Spleen (tissue), 7 donors: Measurements from ENCODE around the gene HINT2.

ENCODE experiments used
- POLR2A ChIP-seq, 3 donors: fragments of 450-650 bp; IDR thresholded peaks; one replicate each; pipeline ENCODE4 v1.5.1; 2017; ENCODE audit warnings: antibody characterized with exemption in 3 of 3, mild to moderate bottlenecking in 1 of 3
- POLR2AphosphoS5 ChIP-seq, 3 donors: sonication (generic); formaldehyde crosslinking; IDR thresholded peaks; one replicate each; pipeline ENCODE4 v1.5.1; 2017; ENCODE audit warnings: antibody characterized with exemption in 3 of 3
- TF ChIP-seq, protein P1 (sequence below), 11 experiments: fragments of 200-600 bp in 7 of 11; fragments of 450-650 bp in 4 of 11; sonication (generic) in 4 of 11; IDR thresholded peaks in 8 of 11; conservative IDR thresholded peaks in 3 of 11; 1 replicate in 7 of 11; 2 replicates in 4 of 11; pipeline versions ENCODE4 v1.4.0 to v1.8.0; 2016 to 2021; ENCODE audit warnings: antibody characterized with exemption in 11 of 11, inconsistent platforms in 4 of 11, mild to moderate bottlenecking in 1 of 11
- donor health status: DM: no; HTN: no; CAD: no; lungs with moderate emphysema.
- donor health status: DM: no; HTN: no; CAD: no.
- donor health status: DM: no; HTN: no; CAD: no.

DNA sequence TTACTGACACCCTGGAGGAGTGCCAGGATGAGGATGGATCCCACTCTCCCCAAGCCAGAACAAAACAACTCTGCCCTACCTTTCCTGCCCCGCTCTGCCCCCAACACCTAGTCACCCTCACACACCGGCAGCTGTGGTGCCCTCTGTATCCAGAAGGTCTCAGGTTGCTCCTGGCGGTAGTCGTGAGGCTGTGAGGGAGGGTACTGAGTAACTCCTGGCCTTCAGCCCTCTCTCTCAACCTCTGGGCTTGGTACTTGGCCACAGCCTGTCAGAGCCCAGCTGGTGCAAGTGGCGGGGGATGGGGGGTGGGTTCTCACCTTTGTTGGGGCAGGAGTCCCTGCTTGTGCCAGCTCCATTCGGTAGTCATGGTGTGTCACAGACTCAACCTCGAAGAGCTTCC, 4.7 kb downstream of the HINT2 start:
- TF ChIP-seq, protein P1, sequence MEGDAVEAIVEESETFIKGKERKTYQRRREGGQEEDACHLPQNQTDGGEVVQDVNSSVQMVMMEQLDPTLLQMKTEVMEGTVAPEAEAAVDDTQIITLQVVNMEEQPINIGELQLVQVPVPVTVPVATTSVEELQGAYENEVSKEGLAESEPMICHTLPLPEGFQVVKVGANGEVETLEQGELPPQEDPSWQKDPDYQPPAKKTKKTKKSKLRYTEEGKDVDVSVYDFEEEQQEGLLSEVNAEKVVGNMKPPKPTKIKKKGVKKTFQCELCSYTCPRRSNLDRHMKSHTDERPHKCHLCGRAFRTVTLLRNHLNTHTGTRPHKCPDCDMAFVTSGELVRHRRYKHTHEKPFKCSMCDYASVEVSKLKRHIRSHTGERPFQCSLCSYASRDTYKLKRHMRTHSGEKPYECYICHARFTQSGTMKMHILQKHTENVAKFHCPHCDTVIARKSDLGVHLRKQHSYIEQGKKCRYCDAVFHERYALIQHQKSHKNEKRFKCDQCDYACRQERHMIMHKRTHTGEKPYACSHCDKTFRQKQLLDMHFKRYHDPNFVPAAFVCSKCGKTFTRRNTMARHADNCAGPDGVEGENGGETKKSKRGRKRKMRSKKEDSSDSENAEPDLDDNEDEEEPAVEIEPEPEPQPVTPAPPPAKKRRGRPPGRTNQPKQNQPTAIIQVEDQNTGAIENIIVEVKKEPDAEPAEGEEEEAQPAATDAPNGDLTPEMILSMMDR (IDR thresholded peaks at IDR 0.05 in 8 of 11, conservative IDR thresholded peaks at IDR 0.05 in 3 of 11) = no peak
- TF ChIP-seq POLR2AphosphoS5 (IDR thresholded peaks at IDR 0.05) (no peak), POLR2A (IDR thresholded peaks at IDR 0.05) (no peak)
